DOHH2 (cell line): ENCODE data around the gene CDIPT.
"Not testable (repeated sequence)": the region's sequence is repeated elsewhere in the genome, so short reads cannot be mapped to it uniquely, and the experiment has no call there.

Experiments used
- H3F3A ChIP-seq: fragments of 200-600 bp; sonication (generic), shearing (Covaris generic); 2 replicates; pipeline ENCODE4 v1.6.0; 2016; ENCODE audit warnings: antibody characterized with exemption, mild to moderate bottlenecking; ENCODE audit not compliant: control insufficient read depth, insufficient read depth
- H3K27ac ChIP-seq: fragments of 200-600 bp; sonication (generic); 2 replicates; pipeline ENCODE4 v1.5.1; 2014; ENCODE audit warnings: low read depth, mild to moderate bottlenecking, low read length, moderate library complexity
- H3K27me3 ChIP-seq: fragments of 200-600 bp; sonication (generic); 2 replicates; pipeline ENCODE4 v1.6.1; 2014; ENCODE audit warnings: mild to moderate bottlenecking, low read length, mixed read lengths; ENCODE audit not compliant: control insufficient read depth
- H3K36me3 ChIP-seq: fragments of 200-600 bp; sonication (generic); 2 replicates; pipeline ENCODE4 v1.6.1; 2014; ENCODE audit warnings: mild to moderate bottlenecking, low read length, moderate library complexity, mixed read lengths; ENCODE audit not compliant: control insufficient read depth
- H3K4me1 ChIP-seq: fragments of 200-600 bp; sonication (generic); 2 replicates; pipeline ENCODE4 v1.6.1; 2014; ENCODE audit warnings: mild to moderate bottlenecking, low read length, mixed read lengths; ENCODE audit not compliant: control insufficient read depth
- H3K4me2 ChIP-seq: fragments of 200-600 bp; sonication (generic); 2 replicates; pipeline ENCODE4 v1.6.0; 2014; ENCODE audit warnings: mild to moderate bottlenecking, low read length, moderate library complexity
- H3K4me3 ChIP-seq: fragments of 200-600 bp; sonication (generic); 2 replicates; pipeline ENCODE4 v1.5.1; 2014; ENCODE audit warnings: mild to moderate bottlenecking, low read length, mixed read lengths
- H3K79me2 ChIP-seq: fragments of 200-600 bp; sonication (generic); 2 replicates; pipeline ENCODE4 v1.6.1; 2014; ENCODE audit warnings: mild to moderate bottlenecking, low read length, mixed read lengths; ENCODE audit not compliant: control insufficient read depth
- H3K9me2 ChIP-seq: fragments of 200-600 bp; sonication (generic); replicated peaks from 2 replicates; pipeline ENCODE4 v1.6.1; 2014; ENCODE audit warnings: mild to moderate bottlenecking, low read length, mixed read lengths; ENCODE audit not compliant: control insufficient read depth
- H3K9me3 ChIP-seq: fragments of 200-600 bp; sonication (generic); 2 replicates; pipeline ENCODE4 v1.6.1; 2014; ENCODE audit warnings: antibody characterized with exemption, low read length, mixed read lengths; ENCODE audit not compliant: control insufficient read depth, insufficient read depth
- H4K20me1 ChIP-seq: fragments of 200-600 bp; sonication (generic); 2 replicates; pipeline ENCODE4 v1.6.0; 2014; ENCODE audit warnings: low read depth, mild to moderate bottlenecking, antibody characterized with exemption, low read length, moderate library complexity; ENCODE audit not compliant: control insufficient read depth, insufficient read depth
- CTCF ChIP-seq: fragments of 200-600 bp; sonication (generic); IDR thresholded peaks from one replicate; pipeline ENCODE4 v1.5.1; 2014; ENCODE audit warnings: antibody characterized with exemption, mild to moderate bottlenecking, low read depth, low read length; ENCODE audit not compliant: poor library complexity, severe bottlenecking
- EZH2phosphoT487 ChIP-seq: fragments of 200-600 bp; sonication (generic); IDR thresholded peaks from 2 replicates; pipeline ENCODE4 v1.6.1; 2017; ENCODE audit warnings: borderline replicate concordance, mild to moderate bottlenecking, antibody characterized with exemption, low read length, moderate library complexity, mixed read lengths

CDIPT gene

GRCh38 chr16:29871822-29872546 is 9.0 kb upstream of the CDIPT start:
- Histone ChIP-seq H4K20me1 (no peaks in the 10 kb centered on the region), H3K27ac (no peak overlapping the region), H3F3A (no peaks in the 10 kb centered on the region), H3K4me3 (no peak overlapping the region), H3K9me2 (no peaks in the 10 kb centered on the region), H3K4me2 (no peak overlapping the region), H3K4me1 (peaks cover under 1% of the 10 kb centered on the region; the same call in 1 of the 2 replicates), H3K27me3 (peaks cover 5% of the 10 kb centered on the region; the same call in 1 of the 2 replicates), H3K79me2 (no peaks in the 10 kb centered on the region), H3K9me3 (no peaks in the 10 kb centered on the region), H3K36me3 (no peaks in the 10 kb centered on the region)
- no peak for TF ChIP-seq CTCF
- no peak for TF ChIP-seq EZH2phosphoT487

GRCh38 chr16:29869067-29869466 is 6.0 kb upstream of the CDIPT start:
- not testable (repeated sequence) for H3K9me3 ChIP-seq, H3K4me1 ChIP-seq, H3K4me3 ChIP-seq, H3K27ac ChIP-seq, H3K79me2 ChIP-seq, H4K20me1 ChIP-seq, H3F3A ChIP-seq, H3K9me2 ChIP-seq, H3K27me3 ChIP-seq, H3K4me2 ChIP-seq, H3K36me3 ChIP-seq

- H3K27ac ChIP-seq = no peak overlapping the region
- no peaks in the 10 kb centered on the region for H3K9me3 ChIP-seq
- no peaks in the 10 kb centered on the region for H4K20me1 ChIP-seq
These were observed 5.5 kb upstream of the CDIPT start for GRCh38 chr16:29868396-29869009.

More at GRCh38 chr16:29868396-29869009, 5.5 kb upstream of the CDIPT start:
- H3F3A ChIP-seq = no peaks in the 10 kb centered on the region
- TF ChIP-seq CTCF = no peak
- TF ChIP-seq EZH2phosphoT487 = no peak
- H3K9me2 ChIP-seq = no peaks in the 10 kb centered on the region
- peaks cover 4% of the 10 kb centered on the region for H3K4me1 ChIP-seq
- no peak overlapping the region for H3K4me3 ChIP-seq
- no peaks in the 10 kb centered on the region for H3K36me3 ChIP-seq
- no peak overlapping the region for H3K4me2 ChIP-seq
- no peaks in the 10 kb centered on the region for H3K79me2 ChIP-seq
- H3K27me3 ChIP-seq = peaks cover 5% of the 10 kb centered on the region; the same call in 1 of the 2 replicates
